ENCODE measurements around the gene GTF3C1. TPM values are rescaled to one million over a fixed set of nuclear protein-coding genes. Genes with fewer than 3 reads are reported as not detected.

GTF3C1 gene
- total and polyA plus RNA-seq, 3 experiments from 2014 or later = 58.6 to 62.7 (median 60.4) TPM

GRCh38 chr16:27558932-27559331 is 9.2 kb upstream of the GTF3C1 start:
- Mint-ChIP-seq H3K9me3 (no peaks in the 10 kb centered on the region), H3K27ac (no peak overlapping the region), H3K36me3 (peaks cover 0 to 8% (median 7%) of the 10 kb centered on the region in 3 donors), H3K4me3 (no peak overlapping the region), H3K4me1 (no peaks in the 10 kb centered on the region), H3K27me3 (no peaks in the 10 kb centered on the region)
- ChIA-PET POLR2A (no interaction called here), CTCF (no interaction called here)
- no peak for DNase-seq
- H3K36me3 ChIP-seq (ENCODE audit: insufficient read depth, low read length) = no peaks in the 10 kb centered on the region
- H3K27ac ChIP-seq (ENCODE audit: low read depth, low read length) = no peak overlapping the region
- no peak overlapping the region for H3K4me3 ChIP-seq (ENCODE audit: low read length)
- no peaks in the 10 kb centered on the region for H3K27me3 ChIP-seq (ENCODE audit: insufficient read depth, low read length, poor library complexity, severe bottlenecking)
- H3K4me1 ChIP-seq (ENCODE audit: insufficient read depth, low read length) = no peaks in the 10 kb centered on the region
- H3K9me3 ChIP-seq (ENCODE audit: low read length) = no peaks in the 10 kb centered on the region

- H3K27ac ChIP-seq (ENCODE audit: low read depth, low read length) = no peak overlapping the region
- Mint-ChIP-seq H3K4me1 (no peaks in the 10 kb centered on the region), H3K27me3 (no peaks in the 10 kb centered on the region), H3K9me3 (no peaks in the 10 kb centered on the region), H3K4me3 (peak overlapping the region in 1 of 7 donors; percentile 40), H3K36me3 (peaks cover 0 to 8% (median 7%) of the 10 kb centered on the region in 3 donors), H3K27ac (no peak overlapping the region)
- POLR2A ChIA-PET = no interaction called here
- H3K4me1 ChIP-seq (ENCODE audit: insufficient read depth, low read length) = no peaks in the 10 kb centered on the region
- no peaks in the 10 kb centered on the region for H3K36me3 ChIP-seq (ENCODE audit: insufficient read depth, low read length)
- no peaks in the 10 kb centered on the region for H3K9me3 ChIP-seq (ENCODE audit: low read length)
- no peak for DNase-seq
- no peaks in the 10 kb centered on the region for H3K27me3 ChIP-seq (ENCODE audit: insufficient read depth, low read length, poor library complexity, severe bottlenecking)
- CTCF ChIA-PET = no interaction called here
- no peak overlapping the region for H3K4me3 ChIP-seq (ENCODE audit: low read length)
Observed at GRCh38 chr16:27558434-27558833, 8.7 kb upstream of the GTF3C1 start.

GRCh38 chr16:27556471-27556870 is 6.8 kb upstream of the GTF3C1 start:
- Histone ChIP-seq H3K4me3 (ENCODE audit: low read length) (no peak overlapping the region), H3K4me1 (ENCODE audit: insufficient read depth, low read length) (no peaks in the 10 kb centered on the region), H3K36me3 (ENCODE audit: insufficient read depth, low read length) (no peaks in the 10 kb centered on the region), H3K27ac (ENCODE audit: low read depth, low read length) (no peak overlapping the region), H3K9me3 (ENCODE audit: low read length) (no peaks in the 10 kb centered on the region), H3K27me3 (ENCODE audit: insufficient read depth, low read length, poor library complexity, severe bottlenecking) (no peaks in the 10 kb centered on the region)
- Mint-ChIP-seq H3K27me3 (no peaks in the 10 kb centered on the region), H3K4me3 (no peak overlapping the region), H3K36me3 (peaks cover 0 to 8% (median 7%) of the 10 kb centered on the region in 3 donors), H3K4me1 (no peaks in the 10 kb centered on the region), H3K9me3 (no peaks in the 10 kb centered on the region), H3K27ac (peak overlapping the region in 2 of 8 donors; percentile 3 to 52)
- no peak for DNase-seq
- CTCF ChIA-PET = no interaction called here
- POLR2A ChIA-PET = no interaction called here

- POLR2A ChIA-PET = no interaction called here
- Mint-ChIP-seq H3K4me1 (peaks cover 34 to 52% (median 46%) of the 10 kb centered on the region in 3 donors), H3K27me3 (peaks cover 0 to 9% of the 10 kb centered on the region in 2 donors), H3K9me3 (no peaks in the 10 kb centered on the region), H3K27ac (peak overlapping the region; percentile 68 to 100 (median 96)), H3K36me3 (peaks cover 0 to 22% (median 5%) of the 10 kb centered on the region in 3 donors), H3K4me3 (peak overlapping the region in 6 of 7 donors; percentile 65 to 99 (median 98))
- Histone ChIP-seq H3K36me3 (ENCODE audit: insufficient read depth, low read length) (no peaks in the 10 kb centered on the region), H3K9me3 (ENCODE audit: low read length) (no peaks in the 10 kb centered on the region), H3K27ac (ENCODE audit: low read depth, low read length) (no peak overlapping the region), H3K27me3 (ENCODE audit: insufficient read depth, low read length, poor library complexity, severe bottlenecking) (no peaks in the 10 kb centered on the region), H3K4me3 (ENCODE audit: low read length) (no peak overlapping the region), H3K4me1 (ENCODE audit: insufficient read depth, low read length) (peaks cover 31% of the 10 kb centered on the region)
- CTCF ChIA-PET = interaction anchor here (1.0 kb wide), 1 partner anchor 104 kb away, joined by 3 read pairs; no protein-coding TSS in a partner anchor
- no peak for DNase-seq
Observed at GRCh38 chr16:27551036-27551435, 1.3 kb upstream of the GTF3C1 start.

GRCh38 chr16:27550582-27550920 is 838 bp upstream of the GTF3C1 start:
- peak in 1 of 5 donors; percentile 10 for DNase-seq
- H3K4me3 Mint-ChIP-seq = peak overlapping the region; percentile 89 to 99 (median 98)
- H3K27me3 ChIP-seq (ENCODE audit: insufficient read depth, low read length, poor library complexity, severe bottlenecking) = no peaks in the 10 kb centered on the region
- ChIA-PET CTCF (interaction anchor here (1.0 to 1.3 kb wide), 2 partner anchors 103 to 371 kb away, joined by 3 to 4 read pairs; no protein-coding TSS in a partner anchor), POLR2A (interaction anchor here (0.9 kb wide), 1 partner anchor 320 kb away, joined by 3 read pairs; no protein-coding TSS in a partner anchor)
- peak overlapping the region; percentile 99 for H3K4me3 ChIP-seq (ENCODE audit: low read length)
- H3K9me3 Mint-ChIP-seq = no peaks in the 10 kb centered on the region
- H3K4me1 Mint-ChIP-seq = peaks cover 35 to 53% (median 48%) of the 10 kb centered on the region in 3 donors
- peaks cover 0 to 26% (median 5%) of the 10 kb centered on the region in 3 donors for H3K36me3 Mint-ChIP-seq
- no peaks in the 10 kb centered on the region for H3K9me3 ChIP-seq (ENCODE audit: low read length)
- peak overlapping the region; percentile 94 to 100 (median 100) for H3K27ac Mint-ChIP-seq
- peak overlapping the region; percentile 99 for H3K27ac ChIP-seq (ENCODE audit: low read depth, low read length)
- peaks cover 31% of the 10 kb centered on the region for H3K4me1 ChIP-seq (ENCODE audit: insufficient read depth, low read length)
- peaks cover 0 to 9% of the 10 kb centered on the region in 2 donors for H3K27me3 Mint-ChIP-seq
- H3K36me3 ChIP-seq (ENCODE audit: insufficient read depth, low read length) = no peaks in the 10 kb centered on the region

GRCh38 chr16:27549464-27549745 is 308 bp downstream of the GTF3C1 start:
- H3K4me3 ChIP-seq (ENCODE audit: low read length) = peak overlapping the region; percentile 99
- H3K36me3 Mint-ChIP-seq = peaks cover 0 to 37% (median 7%) of the 10 kb centered on the region in 3 donors
- H3K27me3 Mint-ChIP-seq = peaks cover 0 to 9% of the 10 kb centered on the region in 2 donors
- H3K27me3 ChIP-seq (ENCODE audit: insufficient read depth, low read length, poor library complexity, severe bottlenecking) = no peaks in the 10 kb centered on the region
- peaks cover 5% of the 10 kb centered on the region for H3K36me3 ChIP-seq (ENCODE audit: insufficient read depth, low read length)
- H3K4me1 Mint-ChIP-seq = peaks cover 37 to 53% (median 48%) of the 10 kb centered on the region in 3 donors
- H3K27ac ChIP-seq (ENCODE audit: low read depth, low read length) = peak overlapping the region; percentile 60
- CTCF ChIA-PET = interaction anchor here (1.0 to 1.3 kb wide), 3 partner anchors 87 to 370 kb away, joined by 3 to 5 read pairs (median 4); no protein-coding TSS in a partner anchor
- no peaks in the 10 kb centered on the region for H3K9me3 Mint-ChIP-seq
- no peak for DNase-seq
- H3K9me3 ChIP-seq (ENCODE audit: low read length) = no peaks in the 10 kb centered on the region
- H3K4me1 ChIP-seq (ENCODE audit: insufficient read depth, low read length) = peaks cover 31% of the 10 kb centered on the region
- peak overlapping the region; percentile 89 to 99 (median 98) for H3K4me3 Mint-ChIP-seq
- peak overlapping the region; percentile 94 to 100 (median 100) for H3K27ac Mint-ChIP-seq
- POLR2A ChIA-PET = interaction anchor here (0.5 to 1.0 kb wide), 2 partner anchors 85 to 391 kb away, joined by 4 read pairs; no protein-coding TSS in a partner anchor

GRCh38 chr16:27547851-27548250 is 1.9 kb downstream of the GTF3C1 start:
- Mint-ChIP-seq H3K27me3 (peaks cover 0 to 9% of the 10 kb centered on the region in 2 donors), H3K4me3 (peak overlapping the region in 4 of 7 donors; percentile 11 to 89 (median 46)), H3K9me3 (no peaks in the 10 kb centered on the region), H3K4me1 (peaks cover 37 to 53% (median 48%) of the 10 kb centered on the region in 3 donors), H3K27ac (peak overlapping the region in 3 of 8 donors; percentile 25 to 60 (median 28)), H3K36me3 (peaks cover 0 to 51% (median 14%) of the 10 kb centered on the region in 3 donors)
- H3K4me3 ChIP-seq (ENCODE audit: low read length) = no peak overlapping the region
- ChIA-PET CTCF (no interaction called here), POLR2A (no interaction called here)
- H3K9me3 ChIP-seq (ENCODE audit: low read length) = no peaks in the 10 kb centered on the region
- H3K4me1 ChIP-seq (ENCODE audit: insufficient read depth, low read length) = peaks cover 31% of the 10 kb centered on the region
- H3K27me3 ChIP-seq (ENCODE audit: insufficient read depth, low read length, poor library complexity, severe bottlenecking) = no peaks in the 10 kb centered on the region
- no peak overlapping the region for H3K27ac ChIP-seq (ENCODE audit: low read depth, low read length)
- no peak for DNase-seq
- peaks cover 13% of the 10 kb centered on the region for H3K36me3 ChIP-seq (ENCODE audit: insufficient read depth, low read length)

- Histone ChIP-seq H3K4me3 (ENCODE audit: low read length) (no peak overlapping the region), H3K27me3 (ENCODE audit: insufficient read depth, low read length, poor library complexity, severe bottlenecking) (no peaks in the 10 kb centered on the region), H3K36me3 (ENCODE audit: insufficient read depth, low read length) (peaks cover 14% of the 10 kb centered on the region), H3K4me1 (ENCODE audit: insufficient read depth, low read length) (peaks cover 31% of the 10 kb centered on the region), H3K9me3 (ENCODE audit: low read length) (no peaks in the 10 kb centered on the region), H3K27ac (ENCODE audit: low read depth, low read length) (no peak overlapping the region)
- Mint-ChIP-seq H3K27me3 (peaks cover 0 to 9% of the 10 kb centered on the region in 2 donors), H3K4me1 (peaks cover 37 to 53% (median 48%) of the 10 kb centered on the region in 3 donors), H3K27ac (peak overlapping the region; percentile 3 to 84 (median 58)), H3K36me3 (peaks cover 0 to 58% (median 14%) of the 10 kb centered on the region in 3 donors), H3K9me3 (no peaks in the 10 kb centered on the region), H3K4me3 (peak overlapping the region in 6 of 7 donors; percentile 4 to 55 (median 33))
- CTCF ChIA-PET = no interaction called here
- DNase-seq = no peak
- POLR2A ChIA-PET = no interaction called here
Observed at GRCh38 chr16:27547134-27547533, 2.6 kb downstream of the GTF3C1 start.
